IMR-90 (cell line): ENCODE measurements around the gene NCKAP5.

Experiments used
- CEBPB ChIP-seq: IDR thresholded peaks from 2 replicates; pipeline ENCODE4 v1.6.1; 2012; ENCODE audit warnings: low read depth, low read length, improper control_type of control experiment
- CHD1 ChIP-seq: IDR thresholded peaks from 2 replicates; pipeline ENCODE4 v1.6.1; 2012; ENCODE audit warnings: low read depth, low read length, improper control_type of control experiment
- CTCF ChIP-seq: conservative IDR thresholded peaks from 2 replicates; pipeline ENCODE4 v1.5.1; 2012; ENCODE audit warnings: mild to moderate bottlenecking, low read depth, low read length, improper control_type of control experiment
- ELK1 ChIP-seq: fragments of 150-350 bp; IDR thresholded peaks from 2 replicates; pipeline ENCODE4 v1.6.1; 2016; ENCODE audit warnings: low read depth, mild to moderate bottlenecking, low read length, moderate library complexity, borderline replicate concordance
- MXI1 ChIP-seq: IDR thresholded peaks from 2 replicates; pipeline ENCODE4 v1.6.1; 2012; ENCODE audit warnings: low read depth, mild to moderate bottlenecking, low read length, moderate library complexity, borderline replicate concordance
- POLR2A ChIP-seq: IDR thresholded peaks from 2 replicates; pipeline ENCODE4 v1.6.1; 2012; ENCODE audit warnings: mild to moderate bottlenecking, low read depth, low read length
- RAD21 ChIP-seq: IDR thresholded peaks from 2 replicates; pipeline ENCODE4 v1.6.1; 2012; ENCODE audit warnings: low read length, improper control_type of control experiment
- RCOR1 ChIP-seq: IDR thresholded peaks from 2 replicates; pipeline ENCODE4 v1.6.1; 2012; ENCODE audit warnings: mild to moderate bottlenecking, low read length, improper control_type of control experiment; ENCODE audit not compliant: insufficient replicate concordance
- RFX5 ChIP-seq: IDR thresholded peaks from 2 replicates; pipeline ENCODE4 v1.8.0; 2012; ENCODE audit warnings: low read depth, mild to moderate bottlenecking, low read length, moderate library complexity
- SMC3 ChIP-seq: fragments of 150-350 bp; IDR thresholded peaks from 2 replicates; pipeline ENCODE4 v1.6.1; 2016; ENCODE audit warnings: low read depth, mild to moderate bottlenecking, antibody characterized with exemption, low read length, moderate library complexity
- TF ChIP-seq, protein P1 (sequence below): fragments of 150-350 bp; IDR thresholded peaks from 2 replicates; pipeline ENCODE4 v1.6.1; 2017; ENCODE audit warnings: mild to moderate bottlenecking, antibody characterized with exemption, low read length, low read depth

DNA sequence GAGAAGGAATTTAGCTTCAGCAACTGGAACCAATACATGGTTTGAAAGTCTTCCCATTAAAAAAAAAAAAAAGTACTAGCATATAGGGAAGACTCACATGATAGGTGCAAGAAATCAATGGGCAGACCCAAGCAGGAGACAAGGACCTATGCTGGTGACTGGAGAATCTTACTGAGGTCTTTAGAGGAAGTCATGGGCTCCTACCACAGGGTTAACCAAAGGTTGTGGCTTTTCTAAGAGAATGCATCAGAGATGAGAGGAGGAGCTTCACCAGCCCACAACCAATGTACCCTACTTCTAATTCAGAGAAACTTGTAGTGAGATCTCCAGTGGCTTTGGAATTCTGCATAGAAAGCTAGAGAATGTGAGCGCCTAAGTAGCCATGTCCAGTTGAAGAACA is 207.4 kb downstream of the NCKAP5 start:
- no peak for TF ChIP-seq CTCF
- no peak for TF ChIP-seq POLR2A
- TF ChIP-seq SMC3 = no peak
- TF ChIP-seq, protein P1, sequence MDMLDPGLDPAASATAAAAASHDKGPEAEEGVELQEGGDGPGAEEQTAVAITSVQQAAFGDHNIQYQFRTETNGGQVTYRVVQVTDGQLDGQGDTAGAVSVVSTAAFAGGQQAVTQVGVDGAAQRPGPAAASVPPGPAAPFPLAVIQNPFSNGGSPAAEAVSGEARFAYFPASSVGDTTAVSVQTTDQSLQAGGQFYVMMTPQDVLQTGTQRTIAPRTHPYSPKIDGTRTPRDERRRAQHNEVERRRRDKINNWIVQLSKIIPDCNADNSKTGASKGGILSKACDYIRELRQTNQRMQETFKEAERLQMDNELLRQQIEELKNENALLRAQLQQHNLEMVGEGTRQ = no peak
- TF ChIP-seq RAD21 = no peak
- TF ChIP-seq CEBPB = no peak
- no peak for TF ChIP-seq RCOR1
- TF ChIP-seq MXI1 = no peak
- no peak for TF ChIP-seq ELK1
- no peak for TF ChIP-seq RFX5
- no peak for TF ChIP-seq CHD1
